ENCODE measurements around the gene RNF150.

DNA sequence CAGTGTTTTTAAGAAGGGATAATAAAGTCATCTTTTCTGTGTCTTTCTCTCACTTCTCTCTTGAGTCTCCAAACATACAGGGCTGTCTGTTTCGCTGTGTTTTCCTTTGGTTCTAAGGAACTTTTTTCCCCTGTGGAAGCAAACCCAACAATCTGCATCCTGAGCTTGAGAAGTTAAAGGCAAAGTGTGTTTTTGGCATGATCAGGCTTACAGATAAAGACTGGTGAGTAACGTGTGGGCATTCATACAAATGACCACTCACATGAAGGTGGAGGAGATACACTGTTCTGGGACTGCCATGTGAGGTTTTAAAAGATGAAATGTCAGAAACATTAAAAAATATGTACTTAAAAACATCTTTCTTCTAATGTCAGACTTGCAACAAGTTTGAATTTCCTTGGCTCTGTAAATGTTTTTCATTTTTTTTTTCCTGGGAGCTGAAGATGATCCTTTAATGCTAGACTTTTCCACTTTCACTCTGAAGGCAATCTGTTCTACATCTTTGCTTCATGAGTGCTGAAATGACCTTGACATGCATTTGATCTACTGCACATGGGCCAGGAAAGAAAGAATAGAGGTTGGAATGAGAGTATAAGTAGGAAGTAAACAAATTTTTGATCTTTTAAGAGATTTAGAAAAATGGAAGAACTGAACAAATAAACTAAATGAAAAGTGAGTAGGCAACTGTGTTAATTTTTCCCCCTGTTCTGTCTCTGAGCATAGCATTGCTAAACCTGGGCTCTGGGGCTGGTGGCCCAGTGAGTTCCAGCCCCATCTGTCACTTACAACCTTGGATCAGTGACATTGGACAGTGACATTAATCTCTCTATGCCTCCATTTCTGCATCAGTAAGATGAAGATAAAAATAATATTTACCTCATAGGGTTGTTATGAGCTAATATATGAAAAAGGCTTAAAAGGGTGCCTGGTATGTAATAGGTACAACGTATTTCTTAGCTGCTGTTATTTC is 226.0 kb downstream of the RNF150 start:
- TF ChIP-seq, protein P1, sequence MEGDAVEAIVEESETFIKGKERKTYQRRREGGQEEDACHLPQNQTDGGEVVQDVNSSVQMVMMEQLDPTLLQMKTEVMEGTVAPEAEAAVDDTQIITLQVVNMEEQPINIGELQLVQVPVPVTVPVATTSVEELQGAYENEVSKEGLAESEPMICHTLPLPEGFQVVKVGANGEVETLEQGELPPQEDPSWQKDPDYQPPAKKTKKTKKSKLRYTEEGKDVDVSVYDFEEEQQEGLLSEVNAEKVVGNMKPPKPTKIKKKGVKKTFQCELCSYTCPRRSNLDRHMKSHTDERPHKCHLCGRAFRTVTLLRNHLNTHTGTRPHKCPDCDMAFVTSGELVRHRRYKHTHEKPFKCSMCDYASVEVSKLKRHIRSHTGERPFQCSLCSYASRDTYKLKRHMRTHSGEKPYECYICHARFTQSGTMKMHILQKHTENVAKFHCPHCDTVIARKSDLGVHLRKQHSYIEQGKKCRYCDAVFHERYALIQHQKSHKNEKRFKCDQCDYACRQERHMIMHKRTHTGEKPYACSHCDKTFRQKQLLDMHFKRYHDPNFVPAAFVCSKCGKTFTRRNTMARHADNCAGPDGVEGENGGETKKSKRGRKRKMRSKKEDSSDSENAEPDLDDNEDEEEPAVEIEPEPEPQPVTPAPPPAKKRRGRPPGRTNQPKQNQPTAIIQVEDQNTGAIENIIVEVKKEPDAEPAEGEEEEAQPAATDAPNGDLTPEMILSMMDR (IDR thresholded peaks at IDR 0.05; ENCODE audit: low read depth, low read length): no peak
- TF ChIP-seq EZH2phosphoT487 (IDR thresholded peaks at IDR 0.05; ENCODE audit: low read depth): no peak

Measured in OCI-LY3 (cell line).